HEK293T (cell line): Measurements from ENCODE around the gene RCN2.

ENCODE experiments used
- ARNT ChIP-seq: fragments of 450-650 bp; IDR thresholded peaks from 2 replicates; pipeline ENCODE4 v1.6.1; 2017; ENCODE audit warnings: mild to moderate bottlenecking
- BHLHE40 ChIP-seq: fragments of 450-650 bp; IDR thresholded peaks from 2 replicates; pipeline ENCODE4 v1.6.1; 2016; ENCODE audit warnings: mild to moderate bottlenecking, moderate library complexity, borderline replicate concordance
- FOXA1 ChIP-seq: fragments of 450-650 bp; IDR thresholded peaks from 2 replicates; pipeline ENCODE4 v1.6.1; 2016; ENCODE audit warnings: mild to moderate bottlenecking
- FOXK2 ChIP-seq: fragments of 450-650 bp; IDR thresholded peaks from 2 replicates; pipeline ENCODE4 v1.6.1; 2016; ENCODE audit warnings: mild to moderate bottlenecking
- HDGF ChIP-seq: fragments of 450-650 bp; IDR thresholded peaks from 2 replicates; pipeline ENCODE4 v1.6.1; 2017; ENCODE audit warnings: antibody characterized with exemption, borderline replicate concordance
- PKNOX1 ChIP-seq: fragments of 450-650 bp; IDR thresholded peaks from 2 replicates; pipeline ENCODE4 v1.6.1; 2016
- ZNF384 ChIP-seq: fragments of 450-650 bp; IDR thresholded peaks from 2 replicates; pipeline ENCODE4 v1.6.1; 2016

GRCh38 chr15:76905855-76906254 is 25.7 kb upstream of the RCN2 start:
- TF ChIP-seq FOXA1 (no peak), ZNF384 (no peak), ARNT (no peak), HDGF (no peak), BHLHE40 (no peak), FOXK2 (no peak), PKNOX1 (no peak)
